ENCODE results near the gene MALRD1.

GRCh38 chr10:19762026-19762425 is 713.4 kb downstream of the MALRD1 start:
- TF ChIP-seq CTCF (IDR thresholded peaks at IDR 0.05) (no peak), POLR2A (IDR thresholded peaks at IDR 0.05) (no peak)

Measured in right lobe of liver (tissue), 4 donors.